Activated naive CD4-positive, alpha-beta T cell treated with anti-CD3 and anti-CD28 coated beads, Interleukin-2, amount 50 U/mL, for 72 hours (primary cell): ENCODE data around the gene ABCB11. TPM values are rescaled to one million over a fixed set of nuclear protein-coding genes. Genes with fewer than 3 reads are reported as not detected.

Source experiments
- ATAC-seq, 2 donors: fragments of 150-1000 bp; cut with Tn5 transposase; 2 replicates each; pipeline ENCODE4 v1.10.0; 2021; ENCODE audit warnings: mild to moderate bottlenecking in 2 of 2, moderate library complexity in 2 of 2
- DNase-seq, 2 donors: peaks; one replicate each; pipeline ENCODE4 v3.0.0; 2021 to 2022; ENCODE audit warnings: low spot score in 2 of 2
- H3K27ac Mint-ChIP-seq, 2 donors: one replicate each; pipeline ENCODE4 v1.8.0; 2022; ENCODE audit warnings: mild to moderate bottlenecking in 2 of 2, mixed read lengths in 2 of 2
- H3K36me3 Mint-ChIP-seq, 2 donors: one replicate each; pipeline ENCODE4 v1.8.0; 2022; ENCODE audit warnings: mixed read lengths in 2 of 2
- H3K9me3 Mint-ChIP-seq, 2 donors: one replicate each; pipeline ENCODE4 v1.8.0; 2022; ENCODE audit warnings: mixed read lengths in 2 of 2
- total RNA-seq, 2 donors: library from RNA; stranded (reverse); gene quantifications; one replicate each; pipeline ENCODE4 v1.2.3, GENCODE V29; 2022

The ABCB11 gene
- total RNA-seq, 2 donors from 2014 or later, result not detected

DNA sequence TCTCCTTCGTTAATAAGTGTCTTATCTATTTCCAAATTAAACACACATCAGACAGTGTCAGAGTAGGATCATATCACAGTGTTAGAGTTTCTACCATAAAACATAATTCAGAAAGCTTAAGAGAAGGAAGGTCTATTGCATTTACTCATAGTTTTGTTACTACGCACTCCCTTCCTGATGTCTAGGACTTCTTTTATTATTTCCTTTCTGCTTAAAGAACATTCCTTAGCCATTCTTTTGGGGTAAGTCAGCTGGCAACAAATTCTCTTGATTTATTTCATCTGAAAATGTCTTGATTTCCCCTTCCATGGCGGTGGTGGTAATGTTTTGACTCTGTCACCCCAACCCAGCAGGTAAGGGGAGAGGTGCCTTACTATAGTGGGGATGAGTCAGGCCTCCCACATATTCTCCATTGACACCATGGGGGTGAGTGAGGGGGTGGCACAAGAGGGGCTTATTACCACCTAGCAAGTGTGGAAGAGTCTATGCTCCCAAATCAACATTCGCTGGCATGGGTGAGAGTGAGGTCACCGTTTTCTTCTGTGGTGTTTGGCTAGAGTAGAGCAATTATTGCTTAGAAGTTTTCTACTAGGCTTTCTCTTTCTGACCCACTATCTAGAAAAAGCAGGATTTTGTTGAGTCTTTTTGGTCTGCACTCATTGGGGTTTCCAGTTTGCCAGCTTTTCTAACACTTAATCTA is 29.9 kb downstream of the ABCB11 start:
- ATAC-seq (peak; percentile 46 to 72), DNase-seq (no peak)
- no peak overlapping the region for H3K27ac Mint-ChIP-seq
- H3K9me3 Mint-ChIP-seq, result no peaks in the 10 kb centered on the region
- H3K36me3 Mint-ChIP-seq, result peaks cover 0 to 6% of the 10 kb centered on the region in 2 donors

DNA sequence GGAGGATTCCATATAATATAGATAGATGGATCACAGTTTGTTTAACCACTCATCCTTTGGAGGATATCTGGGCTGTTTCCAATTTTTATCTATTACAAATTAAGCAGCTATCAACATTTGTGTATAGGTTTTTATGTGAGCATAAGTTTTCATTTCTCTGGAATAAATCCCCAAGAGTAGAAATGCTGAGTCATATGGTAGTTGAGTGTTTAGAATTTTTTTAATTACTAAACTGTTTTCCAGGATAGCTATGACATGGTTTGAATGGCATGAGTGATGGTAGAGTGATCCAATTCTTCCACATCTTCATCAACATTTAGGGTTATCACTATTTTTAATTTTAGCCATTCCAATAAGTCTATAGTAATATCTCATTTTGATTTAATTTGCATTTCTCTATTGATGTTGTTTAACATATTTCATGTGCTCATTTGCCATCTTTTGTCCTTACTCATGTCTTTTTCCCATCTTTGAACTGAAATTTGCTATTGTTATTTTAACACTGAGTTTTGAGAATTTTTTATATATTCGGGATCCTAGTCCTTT is 31.4 kb downstream of the ABCB11 start:
- H3K27ac Mint-ChIP-seq, result no peak overlapping the region
- peaks cover 0 to 5% of the 10 kb centered on the region in 2 donors for H3K36me3 Mint-ChIP-seq
- no peak for ATAC-seq
- no peaks in the 10 kb centered on the region for H3K9me3 Mint-ChIP-seq
- no peak for DNase-seq

- no peaks in the 10 kb centered on the region for H3K36me3 Mint-ChIP-seq
- ATAC-seq, result no peak
- DNase-seq, result no peak
- H3K9me3 Mint-ChIP-seq, result no peaks in the 10 kb centered on the region
- no peak overlapping the region for H3K27ac Mint-ChIP-seq
These were observed 32.4 kb downstream of the ABCB11 start for GRCh38 chr2:168998609-168999211.

DNA sequence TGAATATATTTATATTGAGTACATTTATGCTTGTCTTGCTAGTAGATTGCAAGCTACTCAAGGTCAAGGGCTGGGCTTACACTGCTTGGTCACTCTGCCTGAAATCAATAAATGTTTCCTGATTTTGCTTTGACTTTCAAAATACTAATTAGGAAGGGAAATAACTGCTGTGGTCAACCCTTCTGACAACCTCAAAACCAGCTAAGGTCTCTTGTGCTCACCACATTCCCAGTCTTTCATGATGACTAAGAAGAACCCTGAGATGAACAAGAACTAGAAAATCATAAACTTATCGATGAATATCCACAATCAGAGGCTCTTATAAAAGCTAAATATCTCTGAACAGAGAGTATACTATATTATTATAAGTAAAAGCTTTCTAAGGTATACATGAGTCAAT is 33.3 kb downstream of the ABCB11 start:
- Mint-ChIP-seq H3K27ac (no peak overlapping the region), H3K9me3 (no peaks in the 10 kb centered on the region), H3K36me3 (no peaks in the 10 kb centered on the region)
- DNase-seq (no peak), ATAC-seq (no peak)

- H3K27ac Mint-ChIP-seq, result no peak overlapping the region
- no peaks in the 10 kb centered on the region for H3K9me3 Mint-ChIP-seq
- ATAC-seq, result no peak
- no peaks in the 10 kb centered on the region for H3K36me3 Mint-ChIP-seq
- no peak for DNase-seq
These were observed 34.0 kb downstream of the ABCB11 start for GRCh38 chr2:168997118-168997521.

DNA sequence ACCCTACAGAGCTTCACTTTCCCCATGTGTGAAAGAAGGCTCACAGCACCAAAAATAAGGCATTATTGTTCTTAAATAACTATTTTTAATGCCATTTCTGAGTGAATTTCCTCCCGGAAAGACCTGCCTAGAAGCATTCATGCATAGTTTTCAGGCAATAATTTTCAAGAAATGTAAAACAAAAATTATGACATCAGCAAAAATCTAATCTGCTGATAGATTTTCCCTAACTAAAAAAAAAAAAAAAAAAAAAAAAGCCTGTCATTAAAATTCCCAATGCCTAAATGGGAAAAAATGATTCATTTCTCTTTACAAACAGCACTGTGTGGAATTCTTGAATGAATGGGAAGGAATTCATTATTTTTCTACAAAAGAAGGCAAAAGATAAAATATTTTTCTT is 35.4 kb downstream of the ABCB11 start:
- no peaks in the 10 kb centered on the region for H3K9me3 Mint-ChIP-seq

DNA sequence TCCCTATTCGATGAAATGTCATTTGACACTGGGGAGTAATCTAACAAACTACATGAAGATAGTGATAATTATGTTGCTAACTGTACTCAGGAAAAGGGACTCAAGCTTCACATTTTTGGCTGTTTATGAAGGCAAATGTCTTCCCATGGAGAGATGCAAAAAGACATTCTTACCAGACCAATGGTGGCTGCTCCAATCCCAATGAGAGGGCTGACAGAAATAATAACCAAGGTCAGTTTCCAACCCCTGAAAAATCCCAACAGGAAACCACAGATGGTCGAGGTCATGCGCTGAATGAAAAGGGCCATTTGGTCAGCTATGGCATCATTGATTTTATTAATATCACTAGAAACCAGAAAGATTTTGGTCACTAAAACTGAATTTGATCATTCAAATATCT is 37.6 kb downstream of the ABCB11 start:
- Mint-ChIP-seq H3K27ac (no peak overlapping the region), H3K9me3 (no peaks in the 10 kb centered on the region), H3K36me3 (no peaks in the 10 kb centered on the region)
- no peak for ATAC-seq
- no peak for DNase-seq

More for the DNA sequence above, 35.4 kb downstream of the ABCB11 start:
- DNase-seq, result no peak
- Mint-ChIP-seq H3K27ac (no peak overlapping the region), H3K36me3 (no peaks in the 10 kb centered on the region)
- no peak for ATAC-seq

- ATAC-seq, result no peak
- no peaks in the 10 kb centered on the region for H3K36me3 Mint-ChIP-seq
- no peaks in the 10 kb centered on the region for H3K9me3 Mint-ChIP-seq
- H3K27ac Mint-ChIP-seq, result no peak overlapping the region
- no peak for DNase-seq
These were observed 38.4 kb downstream of the ABCB11 start for GRCh38 chr2:168992591-168993349.

GRCh38 chr2:168992026-168992425 is 39.1 kb downstream of the ABCB11 start:
- no peak overlapping the region for H3K27ac Mint-ChIP-seq
- H3K36me3 Mint-ChIP-seq, result no peaks in the 10 kb centered on the region
- no peaks in the 10 kb centered on the region for H3K9me3 Mint-ChIP-seq
- no peak for ATAC-seq
- no peak for DNase-seq

DNA sequence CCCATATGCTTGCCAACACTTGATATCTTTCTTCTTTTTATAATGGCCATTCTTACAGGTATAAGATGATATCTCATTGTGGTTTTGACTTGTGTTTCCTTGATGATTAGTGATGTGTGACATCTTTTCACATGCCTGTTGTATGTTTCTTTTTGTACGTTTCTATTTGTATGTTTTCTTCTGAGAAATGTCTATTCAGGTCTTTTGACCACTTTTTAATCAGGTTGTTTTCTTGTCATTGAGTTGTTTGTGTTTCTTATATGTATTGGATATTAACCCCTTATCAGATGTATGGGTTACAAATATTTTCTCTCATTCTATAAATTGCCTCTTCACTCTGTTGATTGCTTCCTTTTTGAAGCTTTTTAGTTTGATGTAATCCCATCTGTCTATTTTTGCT is 42.4 kb downstream of the ABCB11 start:
- Mint-ChIP-seq H3K27ac (no peak overlapping the region), H3K36me3 (no peaks in the 10 kb centered on the region), H3K9me3 (no peaks in the 10 kb centered on the region)
- no peak for DNase-seq
- no peak for ATAC-seq

GRCh38 chr2:168986398-168986943 is 44.7 kb downstream of the ABCB11 start:
- H3K9me3 Mint-ChIP-seq, result no peaks in the 10 kb centered on the region
- H3K36me3 Mint-ChIP-seq, result no peaks in the 10 kb centered on the region
- ATAC-seq (no peak), DNase-seq (no peak)
- no peak overlapping the region for H3K27ac Mint-ChIP-seq

GRCh38 chr2:168981651-168982050 is 49.5 kb downstream of the ABCB11 start:
- no peaks in the 10 kb centered on the region for H3K9me3 Mint-ChIP-seq
- no peaks in the 10 kb centered on the region for H3K36me3 Mint-ChIP-seq
- no peak overlapping the region for H3K27ac Mint-ChIP-seq
- DNase-seq, result no peak
- ATAC-seq, result no peak

DNA sequence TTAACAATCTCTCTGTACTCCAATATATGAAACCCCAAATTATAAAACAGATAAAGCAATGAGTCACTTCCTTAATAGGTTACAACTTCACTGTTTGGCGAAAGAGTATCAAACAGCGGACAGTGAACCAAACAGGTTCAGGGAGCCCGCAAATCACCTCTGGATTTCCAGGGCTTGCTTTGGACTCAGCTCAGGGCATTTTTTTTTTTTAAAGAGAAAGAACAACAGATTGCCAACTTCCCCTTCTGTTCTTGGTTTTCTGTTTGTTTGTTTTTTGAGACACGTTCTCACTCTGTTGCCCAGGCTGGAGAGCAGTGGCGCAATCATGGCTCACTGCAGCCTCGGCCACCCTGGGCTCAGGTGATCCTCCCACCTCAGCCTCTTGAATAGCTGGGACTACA is 52.7 kb downstream of the ABCB11 start:
- Mint-ChIP-seq H3K9me3 (no peaks in the 10 kb centered on the region), H3K27ac (no peak overlapping the region), H3K36me3 (no peaks in the 10 kb centered on the region)
- no peak for DNase-seq
- no peak for ATAC-seq

GRCh38 chr2:168977608-168978007 is 53.5 kb downstream of the ABCB11 start:
- no peak for DNase-seq
- no peak for ATAC-seq
- H3K36me3 Mint-ChIP-seq, result no peaks in the 10 kb centered on the region
- H3K27ac Mint-ChIP-seq, result no peak overlapping the region
- no peaks in the 10 kb centered on the region for H3K9me3 Mint-ChIP-seq

- H3K27ac Mint-ChIP-seq, result no peak overlapping the region
- DNase-seq (no peak), ATAC-seq (peak; percentile 75 to 77)
- H3K9me3 Mint-ChIP-seq, result no peaks in the 10 kb centered on the region
- no peaks in the 10 kb centered on the region for H3K36me3 Mint-ChIP-seq
These were observed 55.0 kb downstream of the ABCB11 start for GRCh38 chr2:168976034-168976654.

GRCh38 chr2:168974428-168974827 is 56.7 kb downstream of the ABCB11 start:
- Mint-ChIP-seq H3K9me3 (no peaks in the 10 kb centered on the region), H3K27ac (no peak overlapping the region), H3K36me3 (no peaks in the 10 kb centered on the region)
- DNase-seq (no peak), ATAC-seq (peak in 1 of 2 donors; percentile 45)

- no peak overlapping the region for H3K27ac Mint-ChIP-seq
- no peaks in the 10 kb centered on the region for H3K9me3 Mint-ChIP-seq
- DNase-seq, result no peak
- H3K36me3 Mint-ChIP-seq, result no peaks in the 10 kb centered on the region
- ATAC-seq, result no peak
These were observed 59.9 kb downstream of the ABCB11 start for GRCh38 chr2:168971261-168971660.
